Measurements from ENCODE around the gene C13orf46.

The C13orf46 gene

DNA sequence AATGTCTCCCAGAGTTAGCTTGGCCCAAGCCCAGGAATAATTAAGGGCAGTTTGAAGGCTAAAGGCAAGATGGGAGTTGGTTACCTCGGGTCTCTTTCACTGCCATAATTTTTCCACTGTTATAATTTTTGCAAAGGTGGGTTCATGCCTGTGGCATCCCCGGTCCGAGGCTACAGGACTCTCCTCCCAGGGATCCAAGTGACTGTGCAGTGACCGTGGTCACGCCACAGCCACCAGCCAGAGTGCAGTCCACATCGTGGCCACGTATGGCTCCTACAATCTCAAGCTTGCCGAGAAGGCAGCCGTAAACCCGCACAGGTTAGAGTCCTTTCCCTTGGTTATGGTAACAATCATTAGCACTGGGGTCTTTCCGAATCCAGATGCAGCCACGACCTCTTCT, 36.8 kb downstream of the C13orf46 start:
- DNase-seq, result no peak

DNA sequence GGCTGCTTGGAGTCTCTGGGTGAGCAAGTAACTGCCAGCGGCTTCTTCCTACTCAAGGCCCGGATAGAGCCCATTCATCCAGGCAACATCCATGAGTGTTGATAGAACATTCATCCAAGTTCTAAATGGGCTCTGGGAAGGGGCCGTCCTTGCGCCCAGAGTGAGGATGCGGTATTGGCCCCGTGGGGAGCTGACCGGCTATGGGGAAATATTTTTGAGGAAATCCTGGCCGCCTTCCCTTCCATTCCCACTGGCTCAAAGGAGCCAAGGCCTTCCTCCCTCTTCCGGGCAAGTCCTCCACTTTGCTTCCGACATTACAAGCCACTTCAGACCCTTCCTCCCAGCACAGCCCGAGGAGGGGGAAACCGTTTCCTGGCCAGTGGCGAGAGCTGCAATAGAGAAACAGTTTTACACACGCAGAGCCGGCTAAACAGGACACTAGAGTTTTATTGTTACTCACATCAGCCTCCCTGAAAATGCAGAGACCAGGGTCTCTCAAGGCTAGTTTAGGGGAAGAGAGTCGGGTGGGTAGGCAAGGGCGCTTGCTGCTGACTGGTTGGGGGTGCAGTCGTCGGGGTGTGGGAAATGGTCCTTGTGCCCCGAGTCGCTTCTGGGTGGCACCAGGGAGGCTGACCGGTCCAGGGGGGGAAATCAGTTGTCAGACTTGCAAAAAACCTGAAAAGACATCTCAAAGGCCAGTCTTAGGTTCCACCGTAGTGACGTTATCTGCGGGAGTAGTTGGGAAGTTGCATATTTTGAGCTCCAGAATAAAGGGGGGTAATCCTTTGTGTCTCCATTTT, 37.5 kb downstream of the C13orf46 start:
- no peak for DNase-seq

DNA sequence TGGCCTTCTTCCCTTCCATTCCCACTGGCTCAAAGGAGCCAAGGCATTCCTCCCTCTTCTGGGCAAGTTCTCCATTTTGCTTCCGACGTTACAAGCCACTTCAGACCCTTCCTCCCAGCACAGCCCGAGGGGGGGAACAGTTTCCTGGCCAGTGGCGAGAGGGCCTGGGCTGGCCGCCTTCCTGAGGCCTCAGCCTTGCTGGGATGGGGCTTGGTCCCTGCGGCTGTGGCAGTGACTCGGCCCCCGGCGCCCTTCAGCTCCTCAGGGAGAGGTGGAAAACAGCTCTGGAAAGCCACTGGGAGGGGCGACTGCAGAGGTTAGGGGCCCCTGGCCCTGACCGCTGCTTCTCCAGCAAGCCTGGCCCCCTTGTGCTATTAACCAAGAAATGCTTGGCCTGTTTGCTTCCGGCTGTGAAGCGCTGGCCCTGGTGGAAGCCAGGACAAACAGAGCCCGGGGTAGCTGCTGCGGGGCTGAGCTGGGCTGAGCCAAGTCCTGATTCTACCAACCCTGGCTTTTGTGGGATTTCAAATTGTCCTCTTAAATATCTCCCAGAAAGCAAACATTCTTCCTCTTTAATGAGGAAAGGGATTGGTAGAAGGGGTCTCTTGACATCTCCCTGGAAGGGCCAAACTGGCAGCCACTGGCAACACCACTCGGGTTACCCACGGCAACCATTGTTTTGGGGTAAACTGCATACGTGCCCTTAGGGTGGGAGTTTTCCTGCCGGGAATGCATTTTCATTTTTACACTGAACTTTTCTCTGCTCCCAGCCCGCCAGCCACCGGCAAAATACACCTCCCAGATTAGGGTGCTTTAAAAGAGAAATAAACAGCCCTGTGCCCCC, 38.7 kb downstream of the C13orf46 start:
- no peak for DNase-seq

DNA sequence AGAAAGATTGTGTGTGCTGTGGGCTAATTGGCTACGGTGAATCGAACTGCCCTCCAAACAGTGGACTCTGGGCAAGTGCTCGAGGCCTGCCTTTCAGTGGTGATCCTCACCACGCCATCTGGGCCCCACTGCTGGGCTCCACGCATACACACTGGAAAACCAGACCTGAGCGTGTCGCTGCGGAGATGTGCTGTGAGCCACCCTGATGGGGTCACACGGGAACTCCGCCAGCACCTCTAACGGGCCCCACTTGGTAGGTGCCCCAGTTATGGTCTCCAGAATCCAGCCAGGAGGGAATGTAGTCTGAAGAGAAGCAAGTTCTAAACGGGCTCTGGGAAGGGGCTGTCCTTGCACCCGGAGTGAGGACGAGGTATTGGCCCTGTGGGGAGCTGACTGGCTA, 39.3 kb downstream of the C13orf46 start:
- no peak for DNase-seq

DNA sequence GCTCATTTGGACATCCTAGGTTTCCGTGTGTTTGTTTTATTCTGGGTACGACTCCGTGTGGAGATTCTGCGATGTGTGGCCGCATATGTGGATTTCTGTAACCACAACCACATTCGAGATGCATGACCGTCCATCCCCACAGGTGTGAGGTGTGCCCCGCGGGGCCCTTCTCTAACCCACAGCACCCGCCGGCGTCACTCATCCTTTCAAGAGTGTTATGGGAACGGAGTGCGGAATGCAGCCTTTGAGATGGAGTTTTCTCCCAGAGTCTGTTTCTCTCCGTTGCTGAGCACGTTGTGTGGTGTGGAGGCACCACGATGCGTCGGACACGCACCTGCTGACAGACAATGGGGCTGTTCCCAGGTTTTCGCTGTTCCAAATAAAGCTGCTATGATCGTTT, 40.0 kb downstream of the C13orf46 start:
- no peak for DNase-seq

DNA sequence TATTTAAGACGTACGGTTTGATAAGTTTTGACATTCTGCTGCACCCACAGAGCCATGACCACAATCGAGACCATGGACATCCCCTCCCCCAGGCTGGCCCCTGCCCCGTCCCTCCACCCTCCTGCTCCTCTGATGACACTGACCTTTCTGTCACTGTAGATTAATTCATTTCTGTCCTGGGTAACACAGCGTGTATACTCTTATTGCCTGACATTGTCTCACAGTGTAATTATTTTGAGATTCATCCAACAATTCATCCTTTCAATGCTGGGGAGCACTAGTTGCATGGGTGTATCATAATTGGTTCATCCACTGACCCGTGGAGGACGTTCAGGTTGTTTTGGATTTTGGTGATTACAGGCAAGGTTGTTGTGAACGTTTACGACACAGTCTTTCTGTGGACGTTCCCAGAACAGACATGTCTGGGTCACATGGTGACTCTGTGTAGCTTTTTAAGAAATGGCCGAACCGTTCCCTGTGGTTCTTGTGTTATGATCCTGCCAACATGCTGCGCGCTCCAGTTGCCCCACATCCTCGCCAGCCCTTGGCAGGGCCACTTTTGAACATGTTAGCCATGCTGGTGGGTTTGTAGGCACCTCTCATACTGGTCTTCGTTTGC, 41.9 kb downstream of the C13orf46 start:
- DNase-seq, result no peak

DNA sequence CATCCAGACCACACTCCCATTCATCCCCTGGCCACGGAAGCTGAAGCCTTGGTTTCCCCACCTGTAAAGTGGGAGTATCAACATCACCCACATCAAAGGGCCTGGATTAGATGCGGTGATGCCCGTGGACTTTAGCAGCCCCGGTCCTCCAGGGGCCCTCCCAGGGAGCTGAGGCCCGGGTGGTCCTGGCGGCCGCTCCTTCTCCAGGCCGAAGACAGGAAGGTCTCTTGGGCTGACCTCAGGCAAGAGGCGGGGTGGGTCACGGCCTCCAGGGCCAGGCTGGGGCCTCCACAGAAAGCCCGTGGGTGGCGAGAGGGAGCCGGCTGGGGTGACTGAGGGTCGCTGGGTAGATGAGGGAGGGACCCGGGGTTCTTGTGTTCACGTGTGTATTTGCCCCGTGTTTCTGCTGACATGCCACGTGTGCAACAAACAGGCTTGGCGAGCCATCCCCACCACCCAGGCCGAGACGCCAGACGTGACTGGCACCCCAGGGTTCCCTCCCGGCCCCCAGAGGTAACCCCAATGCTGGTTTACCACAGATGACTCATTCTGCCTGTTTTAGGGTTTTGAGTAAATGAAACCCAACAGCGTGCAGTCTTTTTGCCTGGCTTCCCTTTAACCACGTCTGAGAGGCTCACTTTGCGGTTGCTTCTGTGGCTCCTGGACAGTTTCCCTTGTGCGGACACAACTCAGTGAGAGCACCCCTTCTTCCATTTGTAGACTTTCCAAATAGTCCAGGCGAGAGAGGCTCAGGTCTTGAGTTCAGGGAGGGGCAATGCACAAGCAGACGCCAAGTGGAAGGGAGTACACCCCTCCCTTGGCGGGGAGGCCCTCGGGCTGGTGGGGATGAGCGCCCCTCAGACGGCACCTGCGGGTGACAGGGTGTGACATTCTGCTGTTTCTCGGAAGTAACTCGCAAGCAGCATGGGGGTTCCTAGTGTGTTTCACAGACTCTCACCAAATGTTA, 42.9 kb downstream of the C13orf46 start:
- DNase-seq, result no peak

DNA sequence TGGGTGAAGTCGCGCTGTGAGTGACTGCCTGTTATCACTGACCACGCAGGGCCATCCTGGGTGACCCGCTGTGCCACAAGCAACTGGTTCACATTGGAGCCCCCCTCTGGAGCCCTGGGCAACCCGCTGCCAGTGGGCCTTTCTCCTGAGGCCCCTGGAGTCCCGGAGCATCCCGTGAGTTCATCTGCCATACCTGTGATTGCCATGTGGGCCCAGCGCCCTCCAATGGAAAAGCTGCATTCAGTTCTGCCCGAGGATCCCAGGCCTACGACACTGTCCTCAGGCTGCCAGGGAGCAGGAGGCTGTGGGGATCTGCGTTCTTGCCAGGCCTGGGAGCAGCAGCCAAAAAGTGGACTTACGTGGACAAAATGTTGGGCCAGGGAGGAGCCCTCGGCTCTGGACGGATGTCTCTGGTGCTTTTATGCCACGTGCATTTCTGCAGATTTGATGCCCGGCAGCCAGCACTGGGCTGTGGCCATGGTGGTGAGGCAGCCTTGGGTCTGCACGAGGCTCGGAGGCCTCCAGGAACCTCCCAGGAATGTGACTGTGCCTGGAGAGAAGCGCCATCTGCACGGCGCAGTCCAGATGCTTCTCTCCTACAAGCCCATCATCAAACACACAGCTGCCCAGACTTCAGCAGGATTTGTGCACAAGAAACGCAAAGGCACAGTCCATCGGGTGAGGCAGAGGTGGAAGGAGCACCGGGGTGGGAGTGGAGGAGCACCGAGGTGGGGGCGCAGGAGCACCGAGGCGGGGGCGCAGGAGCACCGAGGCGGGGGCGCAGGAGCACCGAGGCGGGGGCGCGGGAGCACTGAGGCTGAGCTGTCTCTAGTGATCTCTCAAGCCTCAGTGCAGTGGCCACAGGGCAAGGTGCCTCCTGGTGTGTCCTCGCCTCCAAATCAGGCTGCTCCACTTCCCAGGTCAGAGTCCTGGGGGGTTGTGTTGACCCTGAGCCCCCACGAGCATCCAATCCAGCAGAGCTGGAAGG, 44.0 kb downstream of the C13orf46 start:
- DNase-seq, result no peak

DNA sequence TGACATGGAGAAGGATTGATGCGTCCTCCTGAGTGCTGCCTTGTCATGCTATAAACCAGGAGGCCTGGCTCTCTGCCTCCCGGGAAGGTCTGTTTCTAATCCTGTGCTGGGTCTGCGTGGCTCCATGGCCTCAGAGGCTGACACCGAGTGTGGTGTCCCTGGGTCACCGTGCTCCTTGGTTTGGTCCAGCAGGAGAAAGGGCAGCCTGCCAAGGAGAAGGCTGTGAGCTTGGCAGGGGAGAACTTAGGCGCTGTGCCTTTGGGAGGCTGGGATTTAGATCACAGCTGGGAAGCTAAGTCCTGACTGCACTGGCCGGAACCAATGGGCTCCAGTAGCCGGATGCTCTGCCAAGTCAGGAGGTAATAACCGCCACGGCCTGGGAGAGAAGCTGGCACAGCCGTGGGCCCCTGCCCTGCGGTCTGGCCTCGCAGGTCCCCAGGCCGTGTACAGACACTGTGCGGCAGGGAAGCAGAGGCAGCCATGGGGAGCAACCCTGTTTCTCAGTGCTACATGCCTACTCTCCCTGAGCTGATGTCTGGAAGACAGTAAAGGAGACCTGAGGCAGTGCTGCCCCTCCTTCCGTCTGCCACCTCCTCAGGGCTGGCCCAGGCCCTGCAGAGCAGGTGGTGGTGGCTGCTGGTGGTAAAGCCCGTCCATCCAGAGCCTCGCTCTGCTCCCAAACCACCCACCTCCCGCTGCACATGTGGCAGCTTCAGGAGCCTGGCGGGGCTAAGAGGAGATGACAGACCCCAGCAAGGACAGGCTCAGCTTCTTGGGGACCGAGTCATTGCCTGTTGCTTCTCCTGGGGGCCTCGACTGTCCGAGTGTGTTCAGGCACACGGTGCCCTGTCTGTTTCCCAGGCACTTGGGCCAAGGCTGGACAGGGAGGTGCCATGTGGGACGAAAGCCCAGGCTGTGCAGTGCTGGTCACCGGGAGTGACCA, 44.9 kb downstream of the C13orf46 start:
- DNase-seq, result peak; percentile 89

DNA sequence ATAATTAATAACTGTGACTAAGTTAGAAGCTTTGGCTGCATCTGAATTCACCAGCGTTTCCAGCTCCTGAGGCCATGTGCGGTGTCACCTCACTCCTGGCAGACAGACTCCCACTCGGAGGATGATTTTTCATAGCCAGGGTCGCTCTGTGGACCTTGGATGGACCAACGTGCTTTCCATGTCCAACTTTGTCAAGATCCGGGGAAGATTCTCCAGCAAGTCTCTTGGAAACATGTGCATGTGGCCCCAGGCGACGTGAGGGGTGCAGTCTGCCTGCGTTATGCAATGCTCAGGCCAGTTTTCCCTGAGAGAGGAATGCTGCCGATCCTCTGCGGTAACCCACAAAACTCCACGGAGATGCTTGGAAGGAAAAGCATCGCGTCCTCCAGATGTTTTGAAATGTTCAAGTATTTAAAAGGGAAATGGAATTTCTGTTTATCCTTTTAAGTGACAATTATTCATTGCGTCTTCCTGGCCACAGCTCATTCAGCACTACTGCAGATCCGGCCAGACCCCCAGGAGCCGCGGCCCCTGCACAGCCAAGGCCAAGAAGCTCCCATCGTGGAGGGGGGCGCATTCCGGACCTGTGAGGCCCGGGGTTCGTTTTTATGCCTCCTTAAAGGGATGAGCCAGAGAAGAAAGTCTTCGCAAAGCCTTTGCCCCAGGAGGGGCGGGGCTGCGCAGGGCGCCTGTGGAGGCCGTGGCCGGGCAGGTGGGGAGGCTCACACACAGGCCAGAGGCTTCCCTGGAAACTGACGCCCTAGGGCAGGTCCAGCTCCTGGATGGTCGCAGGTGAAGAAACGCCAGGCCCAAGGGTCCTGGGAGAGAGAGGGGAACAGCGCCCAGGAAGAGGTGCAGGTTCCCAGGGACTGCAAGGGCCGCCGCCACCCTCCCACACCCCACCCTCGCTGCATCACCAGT, 46.0 kb downstream of the C13orf46 start:
- DNase-seq, result peak; percentile 99

DNA sequence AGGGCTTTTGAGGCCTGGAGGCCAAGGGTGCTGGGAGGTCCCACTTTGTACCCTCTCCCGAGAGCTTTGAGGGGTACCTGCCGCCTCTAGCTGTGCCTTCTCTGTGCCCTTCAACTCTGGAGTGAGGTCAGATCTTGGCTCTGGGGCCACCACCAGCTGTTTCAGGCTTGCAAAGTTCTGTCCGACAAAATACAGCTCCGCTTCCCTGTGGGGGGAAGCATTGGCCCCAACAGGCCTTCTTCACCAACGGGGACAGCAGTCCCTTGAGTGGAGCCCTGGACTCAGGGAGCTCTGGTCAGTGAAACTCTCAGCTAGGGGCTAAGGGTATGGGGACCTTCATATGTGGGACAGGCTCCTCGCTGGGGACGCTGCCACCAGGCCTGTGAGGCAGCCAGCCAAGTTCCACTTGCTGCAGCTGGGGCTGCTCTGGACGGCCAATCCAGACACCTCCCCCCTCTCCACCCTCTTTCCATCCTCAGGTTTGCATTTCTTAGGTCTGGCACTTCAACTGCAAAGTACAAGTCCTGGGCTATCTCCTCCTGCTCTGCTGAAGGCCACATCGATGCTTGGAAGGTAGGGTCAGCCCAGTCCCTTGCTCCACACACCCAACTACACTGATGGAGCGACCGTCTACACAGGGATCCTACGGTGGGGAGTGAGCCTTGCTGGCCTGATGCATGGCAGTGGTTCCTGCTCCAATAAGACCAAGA, 46.8 kb downstream of the C13orf46 start:
- DNase-seq, result no peak

DNA sequence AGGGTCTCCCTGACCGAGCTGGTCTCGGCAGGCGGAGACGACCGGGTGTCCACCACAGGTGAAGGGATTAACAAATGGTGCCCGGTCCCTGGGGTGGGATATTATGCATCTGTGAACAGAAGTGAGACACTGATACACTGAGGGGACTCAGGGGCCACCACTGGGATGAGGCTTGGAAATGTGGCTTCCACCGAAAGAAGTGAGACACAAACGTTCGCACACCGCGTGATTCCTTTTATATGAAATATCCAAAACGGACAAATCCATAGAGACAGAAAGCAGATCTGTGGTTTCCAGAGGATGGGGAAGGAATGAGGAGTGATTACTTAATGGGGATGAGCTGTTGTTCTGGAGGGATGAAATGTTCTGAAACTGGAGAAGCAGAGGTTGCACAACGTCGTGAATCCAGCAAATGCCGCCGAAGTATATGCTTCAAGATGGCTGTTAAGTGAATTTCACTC, 47.5 kb downstream of the C13orf46 start:
- DNase-seq, result peak; percentile 83

DNA sequence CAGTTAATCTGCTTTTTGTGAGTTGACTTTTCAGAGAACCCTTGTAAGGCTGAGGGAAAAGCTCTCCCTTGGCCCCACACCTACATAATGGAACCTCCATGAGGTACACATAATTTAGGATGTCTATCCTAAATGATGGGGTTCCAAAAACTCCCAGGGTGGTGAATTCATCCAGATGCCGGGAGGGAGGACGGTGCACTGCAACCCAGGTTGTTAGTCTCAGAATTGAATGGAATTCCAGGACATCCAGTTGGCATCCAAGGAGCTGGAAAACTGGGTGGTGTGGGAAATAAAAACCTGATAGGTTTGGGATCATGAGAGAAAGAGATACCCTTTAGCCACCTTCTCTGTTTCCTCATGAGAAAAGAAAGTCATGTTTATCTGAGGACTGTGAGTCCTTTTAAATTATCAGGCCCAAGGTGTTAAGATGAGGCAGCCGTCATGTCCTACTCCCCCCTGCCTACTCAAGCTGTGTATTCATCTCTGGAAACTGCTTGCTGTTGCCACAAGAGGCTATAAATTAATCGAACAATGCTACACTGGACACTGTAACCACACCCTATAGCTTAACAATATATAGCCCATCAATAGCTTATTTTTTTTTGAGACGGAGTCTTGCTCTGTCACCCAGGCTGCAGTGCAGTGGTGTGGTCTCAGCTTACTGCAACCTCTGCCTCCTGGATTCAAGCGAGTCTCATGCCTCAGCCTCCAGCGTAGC, 49.5 kb downstream of the C13orf46 start:
- DNase-seq, result no peak

DNA sequence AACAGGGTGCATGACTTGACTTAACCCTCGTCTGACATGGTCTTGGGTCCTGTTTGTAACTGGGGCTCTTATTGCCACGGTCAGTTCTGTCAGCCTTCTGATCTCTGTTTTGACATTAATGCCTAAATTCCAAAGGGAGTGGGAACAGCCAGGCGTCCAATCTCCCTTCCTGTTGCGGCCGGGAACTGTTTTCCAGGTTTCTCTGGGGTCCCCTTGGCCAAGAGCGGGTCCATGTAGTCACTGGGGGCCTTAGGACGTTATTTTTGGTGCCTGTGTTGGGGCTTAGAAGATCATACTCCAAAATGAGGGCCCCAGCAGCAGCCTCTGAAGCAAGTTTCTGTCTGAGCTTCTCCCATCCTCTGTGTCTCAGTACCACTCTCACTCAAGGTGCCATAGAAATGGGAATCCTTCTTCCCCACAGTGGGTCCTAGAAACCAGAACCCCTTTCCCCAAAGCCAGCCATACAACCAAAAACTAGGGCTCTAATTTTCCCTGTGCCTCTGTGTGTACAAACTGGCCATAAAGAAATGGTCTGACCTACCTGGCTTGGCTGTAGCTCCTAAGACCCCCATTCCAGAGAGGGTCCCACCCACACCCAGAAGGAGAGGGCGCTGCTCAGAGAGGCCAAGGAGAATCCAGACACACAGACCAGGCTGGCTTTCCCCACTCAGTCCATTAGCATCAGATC, 50.4 kb downstream of the C13orf46 start:
- DNase-seq, result no peak

DNA sequence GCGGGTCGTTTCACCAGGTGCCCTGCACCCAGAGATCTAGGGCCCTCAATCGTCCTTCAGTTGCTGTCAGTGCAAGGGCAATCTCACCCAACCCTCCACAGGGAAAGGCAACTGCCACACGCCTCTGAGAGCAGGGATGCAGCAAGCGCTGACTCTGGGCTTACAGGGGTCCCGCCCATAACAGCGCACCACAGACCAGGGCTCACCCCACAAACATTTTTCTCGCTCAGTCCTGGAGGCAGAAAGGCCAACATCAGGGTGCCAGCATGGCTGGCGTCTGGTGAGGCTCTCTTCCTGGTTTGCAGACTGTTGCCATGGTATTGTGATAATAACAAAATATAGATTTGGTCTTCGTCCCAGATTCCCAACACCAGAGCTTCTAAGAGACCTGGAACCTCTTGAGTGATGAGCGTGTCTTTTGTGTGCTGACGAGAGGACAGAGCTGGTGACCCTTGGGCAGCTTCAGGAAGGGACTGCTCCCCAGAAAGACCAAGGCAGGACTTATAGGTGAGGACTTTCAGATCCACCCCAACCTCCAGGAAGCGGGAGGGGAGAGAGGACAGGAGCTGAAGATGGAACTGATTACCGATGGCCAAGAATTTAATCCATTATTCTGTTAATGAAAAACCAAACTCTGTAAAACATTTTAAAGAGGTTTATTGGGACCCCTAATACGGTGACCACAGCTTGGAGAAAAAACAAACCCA, 51.3 kb downstream of the C13orf46 start:
- DNase-seq, result no peak

DNA sequence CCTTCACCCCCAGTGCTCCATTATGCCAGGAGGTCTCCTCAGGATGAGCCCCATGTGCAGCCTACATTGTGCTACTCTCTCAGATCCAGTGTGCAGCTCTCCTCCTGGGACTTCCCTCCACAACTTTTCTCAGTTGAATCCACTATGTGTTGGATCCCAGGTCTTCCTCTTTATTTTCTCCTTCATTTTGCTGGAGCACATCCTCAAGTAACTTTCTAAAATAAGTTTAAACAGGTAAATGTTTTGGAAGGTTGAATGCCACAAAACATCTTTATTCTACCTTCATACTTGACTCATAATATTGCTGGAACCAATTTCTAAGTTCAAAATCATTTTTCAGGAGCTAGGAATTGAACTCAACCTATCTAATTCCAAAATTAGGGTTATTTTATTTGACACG, 52.1 kb downstream of the C13orf46 start:
- DNase-seq, result no peak

All from fibroblast of skin of scalp (primary cell).